GM21367 (cell line): ENCODE data around the gene MYOF.
"Not testable (repeated sequence)": the region's sequence is repeated elsewhere in the genome, so short reads cannot be mapped to it uniquely, and the experiment has no call there.

ENCODE experiments used
- ATAC-seq: cut with Tn5 transposase; IDR thresholded peaks from one replicate; pipeline ENCODE4 v1.9.1; 2021; ENCODE audit not compliant: unreplicated experiment

Gene MYOF

GRCh38 chr10:93299606-93300287 is 182.4 kb downstream of the MYOF start:
- no peak for ATAC-seq

DNA sequence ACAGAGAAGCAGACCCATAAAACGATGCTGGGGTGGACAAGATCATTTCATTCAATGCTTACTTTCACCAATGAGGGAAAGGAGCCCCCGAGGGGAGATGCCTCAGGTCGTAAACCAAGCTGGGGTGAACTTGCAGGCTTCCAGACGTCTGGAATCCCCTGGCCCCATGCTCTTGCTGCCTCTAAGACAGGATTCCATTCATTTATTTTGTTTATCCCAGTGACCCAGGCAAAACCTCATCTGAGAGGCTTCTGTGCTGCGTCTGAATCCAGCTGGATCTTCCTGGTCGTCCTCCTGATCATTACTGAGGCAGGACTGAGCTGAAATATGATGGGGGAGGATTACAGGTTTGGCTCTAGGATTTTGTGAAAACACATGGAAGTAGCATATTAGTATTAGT is 182.9 kb downstream of the MYOF start:
- ATAC-seq, result no peak

DNA sequence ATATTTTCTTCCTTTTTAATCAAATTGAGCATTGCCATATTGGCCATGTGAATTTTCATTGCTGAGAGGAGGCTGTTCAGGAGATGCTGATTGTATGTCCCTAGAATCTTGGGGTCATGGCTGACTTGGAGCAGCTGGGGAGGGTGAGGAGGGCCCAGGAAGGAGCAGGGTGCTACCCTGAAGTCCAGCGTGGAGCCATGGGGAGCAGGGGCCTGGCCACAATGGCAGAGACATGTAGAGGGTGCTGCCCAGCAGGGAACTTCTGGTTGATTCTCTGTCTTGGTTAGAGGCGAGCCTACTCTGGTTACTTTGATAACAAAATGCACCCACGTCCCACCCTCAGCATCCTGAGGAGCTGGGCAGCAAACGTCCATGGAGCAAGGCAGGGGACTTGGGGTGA is 186.0 kb downstream of the MYOF start:
- ATAC-seq, result no peak

- ATAC-seq, result no peak
Measured at GRCh38 chr10:93293999-93294398, 188.1 kb downstream of the MYOF start.

GRCh38 chr10:93290661-93291354 is 191.3 kb downstream of the MYOF start:
- ATAC-seq, result no peak

DNA sequence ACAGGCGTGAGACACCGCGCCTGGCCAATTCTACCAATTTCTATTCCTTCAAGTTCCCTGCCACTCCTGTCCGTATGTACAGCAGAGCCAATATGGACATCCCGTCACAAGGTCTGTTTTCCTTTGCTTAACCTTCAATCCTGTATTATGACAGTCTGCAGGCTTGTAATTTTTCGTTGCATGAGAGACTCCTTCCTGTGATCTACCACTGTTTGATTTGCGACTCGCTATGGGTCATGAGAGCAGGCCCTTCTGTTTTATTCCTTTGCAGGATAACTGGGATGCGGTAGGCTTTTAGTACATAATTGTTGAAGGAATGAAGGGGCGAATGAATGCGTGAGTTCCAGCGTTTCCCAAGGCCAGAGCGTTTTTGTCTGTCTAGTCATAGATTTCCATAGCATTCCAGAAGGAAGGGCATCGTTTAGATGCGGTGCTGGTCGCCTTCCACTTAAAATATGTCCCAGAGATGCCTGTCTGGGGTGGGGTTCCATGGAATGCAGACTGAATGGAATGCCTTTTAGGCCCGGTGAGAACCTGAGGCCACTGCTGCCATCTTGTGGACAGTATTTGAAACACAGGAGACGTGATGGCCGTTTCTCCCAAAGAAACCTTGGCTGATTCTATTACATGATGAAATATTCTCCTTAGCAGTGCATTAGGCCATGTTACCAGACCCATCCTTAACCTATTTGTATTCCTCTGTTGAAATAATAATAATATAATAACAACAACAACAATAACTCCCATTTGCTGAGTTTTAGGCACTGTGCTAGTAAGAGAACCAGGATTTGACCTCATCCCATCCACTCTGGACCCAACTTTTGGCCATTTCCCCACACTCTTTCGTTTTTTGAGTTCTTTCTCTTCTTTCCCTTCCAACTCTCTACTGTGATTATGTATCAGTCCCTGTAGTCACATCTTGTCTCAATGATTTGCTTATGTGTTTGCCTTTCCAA is 193.2 kb downstream of the MYOF start:
- no peak for ATAC-seq

- ATAC-seq, result no peak
Measured at GRCh38 chr10:93287775-93288174, 194.4 kb downstream of the MYOF start.

DNA sequence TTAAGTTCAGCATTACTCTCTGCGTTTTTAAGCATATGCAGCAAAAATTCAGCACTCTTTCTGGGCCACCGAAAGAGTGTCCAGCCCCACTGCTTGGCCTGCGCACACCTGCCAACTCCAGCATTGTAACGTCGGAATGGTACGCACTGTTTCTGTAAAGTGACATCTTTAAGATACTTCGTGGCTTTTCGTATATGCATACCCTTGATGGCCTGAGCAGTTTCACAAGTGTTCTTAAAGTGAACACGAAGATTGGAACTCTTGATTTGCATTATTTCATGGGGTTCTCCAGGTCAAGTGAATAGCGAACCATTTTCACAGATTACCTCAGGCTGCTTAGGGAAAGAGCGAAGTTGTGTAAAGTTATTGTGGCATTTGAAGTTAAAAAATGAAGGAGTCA is 197.9 kb downstream of the MYOF start:
- not testable (repeated sequence) for ATAC-seq

GRCh38 chr10:93281367-93281720 is 200.8 kb downstream of the MYOF start:
- no peak for ATAC-seq

- ATAC-seq, result no peak
Measured at GRCh38 chr10:93280699-93281366, 201.3 kb downstream of the MYOF start.

GRCh38 chr10:93280121-93280698 is 201.9 kb downstream of the MYOF start:
- no peak for ATAC-seq

DNA sequence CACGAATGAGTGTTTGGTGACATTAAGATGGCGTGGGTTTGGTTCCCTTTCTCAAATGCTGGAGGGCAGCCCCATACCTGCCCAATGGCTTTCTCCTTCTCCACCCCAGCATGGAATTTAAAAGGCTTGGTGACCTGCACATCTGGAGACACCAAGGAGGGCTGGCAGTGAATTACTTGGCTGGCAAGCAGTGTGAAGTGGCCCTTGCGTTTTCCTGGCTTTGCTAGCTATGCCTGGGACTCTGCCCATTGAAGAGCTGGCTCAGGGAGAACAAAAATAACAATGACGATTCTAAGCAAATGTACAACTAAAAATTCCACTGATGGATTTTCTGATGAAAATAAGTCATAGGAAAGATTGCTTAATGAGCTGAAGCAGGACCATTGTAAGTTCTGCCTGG is 204.8 kb downstream of the MYOF start:
- no peak for ATAC-seq

DNA sequence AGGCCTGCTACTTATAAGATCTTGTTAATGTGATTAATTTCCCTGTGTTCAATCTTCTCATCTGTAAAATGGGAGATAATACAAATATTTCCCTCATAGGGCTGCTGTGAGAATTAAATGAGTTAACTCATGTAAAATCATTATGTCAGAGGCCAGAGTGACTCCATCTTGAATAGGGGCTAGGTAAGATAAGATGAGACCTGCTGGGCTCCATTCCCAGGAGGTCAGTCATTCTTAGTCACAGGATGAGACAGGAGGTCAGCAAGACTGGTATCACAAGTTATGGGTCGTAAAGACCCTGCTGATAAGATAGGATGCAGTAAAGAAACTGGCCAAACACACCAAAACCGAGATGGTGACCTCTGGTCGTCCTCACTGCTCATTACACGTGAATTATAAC is 207.7 kb downstream of the MYOF start:
- ATAC-seq, result no peak

GRCh38 chr10:93272884-93273675 is 209.1 kb downstream of the MYOF start:
- no peak for ATAC-seq

- no peak for ATAC-seq
Measured at GRCh38 chr10:93271347-93271746, 210.8 kb downstream of the MYOF start.

DNA sequence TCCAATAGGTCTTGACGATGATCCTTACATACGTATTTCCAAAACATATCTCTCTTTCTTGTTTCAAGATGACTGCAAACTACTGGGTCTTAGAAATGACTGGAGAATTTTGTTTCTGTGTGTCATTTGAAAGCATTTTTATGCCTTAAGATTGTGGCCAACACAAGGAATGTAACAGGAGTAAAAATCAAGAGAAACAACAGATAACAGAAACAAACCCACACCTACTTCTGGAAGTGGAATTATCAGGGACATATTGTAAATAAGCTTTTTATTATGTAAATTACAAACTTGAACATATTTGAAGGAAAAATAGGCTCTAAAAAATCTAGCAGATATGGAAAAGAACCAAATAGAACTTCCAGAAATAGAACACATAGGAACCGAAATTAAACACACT is 212.9 kb downstream of the MYOF start:
- ATAC-seq, result no peak

DNA sequence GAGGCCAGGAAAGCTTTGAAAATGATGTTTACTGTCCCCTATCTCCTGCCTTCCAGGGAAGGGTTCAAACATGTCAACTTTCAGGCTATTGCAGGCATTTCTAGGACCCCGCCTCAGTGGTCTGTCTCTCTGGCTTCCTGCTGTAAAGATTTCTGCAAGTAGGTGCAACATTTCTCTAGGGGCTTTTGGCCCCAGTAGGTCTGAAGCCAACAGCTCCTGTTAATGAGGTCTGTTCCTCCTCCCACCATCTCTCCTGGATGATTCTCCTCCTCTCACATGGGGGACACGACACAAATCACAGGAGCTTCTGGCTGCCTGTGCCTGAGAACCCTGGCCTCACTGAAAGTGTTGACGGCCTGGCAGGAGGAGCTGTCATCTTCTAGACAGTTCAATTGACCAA is 214.1 kb downstream of the MYOF start:
- ATAC-seq, result no peak

DNA sequence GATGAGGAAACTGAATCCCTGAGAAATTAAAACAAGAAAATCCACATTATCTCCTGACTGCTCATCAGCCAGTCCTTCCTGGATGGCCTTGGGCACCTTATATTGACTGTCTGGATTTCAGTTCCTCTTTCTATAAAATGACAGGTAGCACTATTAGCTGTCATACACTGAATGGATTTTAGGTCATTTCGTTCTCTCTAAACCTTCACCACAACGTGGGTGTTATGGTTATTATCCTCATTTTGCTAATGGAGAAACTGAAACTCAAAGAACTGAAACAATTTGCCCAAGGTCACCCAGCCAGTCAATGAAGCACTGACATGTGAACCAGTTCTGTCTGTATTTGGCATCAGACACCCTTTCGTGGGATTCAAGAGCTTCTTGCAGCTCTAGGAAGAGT is 214.6 kb downstream of the MYOF start:
- peak; percentile 99 for ATAC-seq

DNA sequence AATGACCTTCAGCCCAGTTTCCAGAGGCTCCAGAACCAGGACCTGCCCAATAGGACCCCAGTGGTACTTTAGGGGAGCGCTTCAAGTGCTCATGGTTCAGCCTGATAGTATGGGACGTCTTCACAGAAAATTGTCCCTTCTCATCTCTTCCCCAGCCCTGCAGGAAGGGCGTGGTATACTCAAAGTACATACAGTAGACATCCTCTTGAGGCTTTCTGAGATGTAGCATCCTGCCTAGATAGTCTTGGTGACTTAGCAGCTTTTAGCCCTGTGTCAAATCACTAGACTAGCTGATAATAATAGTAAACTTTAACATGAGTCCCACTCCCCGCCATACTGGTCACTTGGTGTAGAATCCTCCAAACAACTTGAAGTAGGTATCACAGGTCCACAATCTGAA is 215.3 kb downstream of the MYOF start:
- no peak for ATAC-seq

GRCh38 chr10:93261961-93262610 is 220.0 kb downstream of the MYOF start:
- ATAC-seq, result no peak
